ENCODE results near the gene ALG1L2. TPM values are rescaled to one million over a fixed set of nuclear protein-coding genes. Genes with fewer than 3 reads are reported as not detected.
"Not testable (repeated sequence)": the region's sequence is repeated elsewhere in the genome, so short reads cannot be mapped to it uniquely, and the experiment has no call there.

The ALG1L2 gene, protein sequence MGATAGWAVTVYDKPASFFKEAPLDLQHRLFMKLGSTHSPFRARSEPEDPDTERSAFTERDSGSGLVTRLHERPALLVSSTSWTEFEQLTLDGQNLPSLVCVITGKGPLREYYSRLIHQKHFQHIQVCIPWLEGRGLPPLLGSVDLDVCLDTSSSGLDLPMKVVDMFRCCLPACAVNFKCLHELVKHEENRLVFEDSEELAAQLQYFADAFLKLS
- total RNA-seq, result 1 to 10 TPM in 1 of 2 donors, under 1 TPM in 1; 0.90 to 1.1 TPM
- long read RNA-seq, donor 1, partial matches to known transcripts, result 0 of 4 reads
- long read RNA-seq, donor 1, other reads (novel, unspliced or antisense), result 4 of 4 reads
- long read RNA-seq, donor 2, partial matches to known transcripts, result 0 of 6 reads
- long read RNA-seq, donor 2, other reads (novel, unspliced or antisense), result 6 of 6 reads

DNA sequence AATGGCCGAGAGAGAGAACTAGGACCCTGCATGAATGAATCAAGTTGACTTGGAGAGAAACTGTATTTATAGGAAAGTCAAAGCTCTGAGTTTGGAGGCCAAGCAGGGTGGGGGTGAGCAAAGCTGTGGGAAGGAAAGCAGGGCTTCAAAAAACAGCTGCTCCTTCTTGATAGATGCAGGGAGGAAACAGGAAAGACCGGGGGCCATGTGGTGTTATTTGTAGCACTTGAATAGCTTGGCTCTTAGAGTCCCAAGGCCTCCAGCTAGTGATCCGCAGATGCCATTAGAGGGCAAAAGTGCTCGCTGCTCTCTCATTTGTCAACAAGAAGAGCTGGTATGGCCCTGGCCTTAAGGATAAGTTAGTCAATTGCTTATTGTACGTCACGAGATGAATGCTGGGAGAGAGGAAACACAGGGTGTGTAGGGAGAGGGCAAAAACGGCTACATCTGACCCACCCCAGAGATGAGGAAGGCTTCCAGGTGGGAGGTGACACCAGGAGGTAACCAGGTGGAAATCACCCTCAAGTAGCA lies at the start of gene ALG1L2:
TSS of gene ALG1L2 (plus strand) at position 481 of the 531 bp plus-strand sequence. CDS start 186 bp downstream, outside the sequence.
- intact Hi-C loops (cut with DNase I), result no loop called here
- no peak for DNase-seq (ENCODE audit: low spot score)

DNA sequence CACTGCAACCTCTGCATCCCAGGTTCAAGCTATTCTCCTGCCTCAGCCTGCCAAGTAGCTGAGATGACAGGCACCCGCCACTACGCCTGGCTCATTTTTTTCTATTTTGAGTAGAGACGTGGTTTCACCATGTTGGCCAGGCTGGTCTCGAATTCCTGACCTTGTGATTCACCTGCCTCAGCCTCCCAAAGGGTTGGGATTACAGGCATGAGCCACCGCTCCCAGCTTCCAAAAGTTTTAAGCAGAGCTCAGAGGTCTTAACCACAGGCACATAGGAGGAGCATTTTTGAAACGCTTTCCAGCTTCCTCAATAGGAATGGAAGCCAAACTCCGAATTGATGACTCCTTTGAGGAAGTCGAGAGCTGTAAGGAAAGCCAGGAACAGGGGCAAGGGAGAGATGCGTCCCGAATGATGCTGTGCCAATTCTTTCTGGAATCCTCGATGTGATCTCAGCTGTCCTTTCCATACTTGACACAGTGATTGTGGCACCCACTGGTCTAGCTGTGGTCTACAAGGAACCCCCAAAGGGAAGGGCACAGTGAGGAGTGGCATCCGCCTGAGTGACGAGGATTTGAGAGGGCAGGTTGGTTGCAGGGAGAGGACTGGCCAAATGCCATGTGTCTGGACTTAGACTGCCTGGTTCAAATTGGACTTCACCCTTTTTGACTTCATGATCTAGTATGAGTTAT lies 44.4 kb upstream of the ALG1L2 start:
- DNase-seq (ENCODE audit: low spot score); intact Hi-C loops (cut with DNase I): not testable (repeated sequence)

DNA sequence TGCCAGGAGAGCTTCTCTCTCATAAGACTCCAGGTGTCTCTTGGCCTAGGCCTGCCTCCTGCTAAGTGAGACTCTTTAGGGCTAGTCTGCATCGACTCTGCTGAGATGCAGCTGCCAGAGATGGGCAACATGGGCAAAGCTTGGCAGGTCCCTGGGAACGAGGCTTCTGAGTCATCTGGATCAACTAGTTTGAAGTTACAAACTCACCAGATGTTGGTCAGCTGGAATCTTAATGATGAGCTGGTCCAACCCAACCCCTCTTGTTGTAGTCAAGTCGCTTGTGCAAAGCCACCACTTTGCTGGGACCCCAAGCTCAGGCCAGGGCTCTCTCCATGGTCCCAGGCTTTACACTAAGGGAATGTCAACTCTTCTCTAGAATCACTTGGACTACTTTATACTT lies 38.9 kb upstream of the ALG1L2 start:
- DNase-seq (ENCODE audit: low spot score), result not testable (repeated sequence)
- intact Hi-C loops (cut with DNase I), result loop anchor here in 1 of 2 donors (5.0 kb wide), 1 partner anchor 45 kb away; no protein-coding TSS in a partner anchor

DNA sequence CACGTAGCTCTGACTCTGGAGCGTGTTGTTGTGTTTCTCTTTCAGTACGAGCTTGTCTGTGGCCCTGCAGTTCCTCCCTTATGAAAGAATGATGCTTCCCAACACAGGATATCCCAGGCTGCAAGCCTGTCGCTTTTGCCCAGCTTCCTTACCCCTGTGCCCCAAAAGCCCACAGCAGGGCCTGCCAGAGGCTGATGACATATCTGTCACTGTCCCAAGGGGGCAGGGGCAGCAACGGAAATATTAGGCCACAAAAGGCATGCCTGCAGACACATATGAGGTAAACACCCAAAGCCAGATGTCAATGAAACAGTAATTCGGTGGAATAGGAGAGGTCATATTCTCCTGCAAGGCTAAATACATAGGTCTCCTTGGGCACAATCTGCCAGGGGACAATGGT lies 38.0 kb upstream of the ALG1L2 start:
- not testable (repeated sequence) for DNase-seq (ENCODE audit: low spot score)
- intact Hi-C loops (cut with DNase I), result loop anchor here in 1 of 2 donors (5.0 kb wide), 1 partner anchor 44 kb away; no protein-coding TSS in a partner anchor

DNA sequence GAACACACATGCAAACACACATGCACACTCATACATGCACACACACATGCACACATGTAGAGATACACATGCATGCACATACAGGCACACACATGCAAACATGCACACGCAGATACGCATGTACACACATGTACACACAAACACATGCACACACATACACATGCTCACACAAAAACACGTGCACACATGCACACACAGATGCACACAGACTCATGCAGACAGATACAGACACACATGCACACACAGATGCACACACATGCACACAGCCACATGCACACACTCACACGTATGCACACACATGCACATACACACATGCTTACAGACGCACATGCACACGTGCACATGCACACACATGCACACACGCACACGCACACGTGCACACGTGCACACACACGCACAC lies 37.3 kb upstream of the ALG1L2 start:
- no peak for DNase-seq (ENCODE audit: low spot score)
- intact Hi-C loops (cut with DNase I), result loop anchor here in 1 of 2 donors (5.0 kb wide), 1 partner anchor 43 kb away; no protein-coding TSS in a partner anchor

DNA sequence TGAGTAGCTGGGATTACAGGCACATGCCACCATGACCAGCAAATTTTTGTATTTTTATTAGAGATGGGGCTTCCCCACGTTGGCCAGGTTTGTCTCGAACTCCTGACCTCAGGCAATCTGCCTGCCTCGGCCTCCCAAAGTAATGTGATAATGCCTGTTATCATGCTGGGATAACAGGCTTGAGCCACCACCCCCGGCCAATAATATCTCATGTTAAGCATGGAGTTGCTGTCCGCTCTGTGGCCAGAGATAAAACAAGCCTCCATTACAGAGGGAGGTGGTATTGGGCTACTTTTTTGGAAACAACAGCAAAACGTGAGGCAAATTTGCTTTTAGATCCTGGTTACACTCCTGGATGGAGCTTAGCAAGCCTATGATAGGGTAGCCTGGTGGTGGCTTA lies 32.9 kb upstream of the ALG1L2 start:
- intact Hi-C loops (cut with DNase I), result no loop called here
- DNase-seq (ENCODE audit: low spot score), result no peak

DNA sequence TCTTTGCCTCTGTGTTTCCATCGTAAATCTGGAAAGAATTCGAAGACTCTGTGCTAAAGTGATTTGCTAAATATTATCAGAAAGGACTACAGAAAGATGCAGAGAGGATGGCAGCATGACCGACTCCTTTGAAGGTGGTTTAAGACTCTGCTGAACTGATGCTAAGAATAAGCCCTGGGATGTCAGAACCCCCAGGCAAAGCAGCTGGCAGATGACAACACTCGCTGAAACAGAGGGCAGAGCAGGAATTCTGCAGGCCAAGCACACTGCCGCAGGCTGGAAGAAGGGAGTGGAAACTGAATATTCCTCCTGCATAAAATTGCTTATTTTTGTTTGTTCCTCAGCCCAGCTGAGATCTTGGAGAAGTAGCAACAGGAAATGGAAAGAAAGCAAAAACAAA lies 29.3 kb upstream of the ALG1L2 start:
- intact Hi-C loops (cut with DNase I); DNase-seq (ENCODE audit: low spot score): not testable (repeated sequence)

DNA sequence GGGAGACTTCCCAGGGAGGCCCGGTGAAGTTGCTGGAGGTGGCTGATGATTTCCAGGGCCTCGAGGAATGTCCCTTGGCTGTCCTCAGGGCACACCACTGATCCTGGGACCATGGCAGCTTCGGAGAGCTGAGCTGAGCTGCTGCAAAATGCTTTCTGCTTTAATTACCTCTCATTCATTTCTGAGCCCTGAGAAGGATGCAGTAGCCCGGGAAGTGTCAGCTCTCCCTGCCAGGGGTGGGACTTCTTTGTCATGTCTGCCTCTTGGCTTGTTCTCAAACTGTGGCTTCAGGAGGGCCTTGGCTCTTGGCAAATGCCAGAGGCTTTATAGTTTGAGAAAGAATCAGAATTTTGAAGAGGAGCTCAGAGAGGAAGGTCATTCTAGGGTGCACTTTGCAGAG lies 28.7 kb upstream of the ALG1L2 start:
- DNase-seq (ENCODE audit: low spot score); intact Hi-C loops (cut with DNase I): not testable (repeated sequence)

DNA sequence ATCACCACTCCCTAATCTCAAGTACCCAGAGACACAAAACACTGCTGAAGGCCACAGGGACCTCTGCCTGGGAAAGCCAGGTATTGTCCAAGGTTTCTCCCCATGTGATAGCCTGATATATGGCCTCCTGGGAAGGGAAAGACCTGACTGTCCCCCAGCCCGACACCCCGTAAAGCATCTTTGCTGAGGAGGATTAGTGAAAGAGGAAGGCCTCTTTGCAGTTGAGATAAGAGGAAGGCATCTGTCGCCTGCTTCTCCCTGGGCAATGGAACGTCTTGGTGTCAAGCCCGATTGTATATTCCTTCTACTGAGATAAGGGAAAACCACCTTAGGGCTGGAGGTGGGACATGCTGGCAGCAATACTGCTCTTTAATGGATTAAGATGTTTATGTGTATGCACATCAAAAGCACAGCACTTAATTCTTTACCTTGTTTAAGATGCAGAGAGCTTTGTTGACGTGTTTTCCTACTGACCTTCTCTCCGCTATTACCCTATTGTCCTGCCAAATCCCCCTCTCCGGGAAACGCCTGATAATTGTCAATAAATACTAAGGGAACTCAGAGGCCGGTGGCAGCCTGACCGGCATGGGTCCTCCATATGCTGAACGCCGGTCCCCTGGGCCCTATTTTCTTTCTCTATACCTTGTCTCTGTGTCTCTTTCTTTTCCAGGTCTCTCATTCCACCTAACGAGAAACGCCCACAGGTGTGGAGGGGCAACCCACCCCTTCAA lies 23.9 kb upstream of the ALG1L2 start:
- DNase-seq (ENCODE audit: low spot score); intact Hi-C loops (cut with DNase I): not testable (repeated sequence)

DNA sequence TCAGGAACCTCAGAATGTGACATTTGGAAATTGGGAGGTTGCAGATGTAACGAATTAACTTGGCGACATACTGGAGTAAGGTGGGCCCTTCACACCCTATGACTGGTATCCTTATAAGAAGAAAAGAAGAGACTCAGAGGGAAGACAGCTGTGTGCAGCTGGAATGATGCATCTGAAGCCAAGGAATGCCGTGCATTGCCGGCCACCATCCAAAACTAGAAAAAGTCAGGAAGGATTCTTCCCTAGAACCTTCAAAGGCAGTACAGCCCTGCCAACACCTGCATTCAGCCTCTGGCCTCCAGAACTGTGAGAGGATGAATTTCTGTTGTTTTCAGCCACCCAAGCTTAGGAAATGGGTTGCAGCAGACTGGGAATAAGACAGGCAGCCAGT lies 23.4 kb upstream of the ALG1L2 start:
- intact Hi-C loops (cut with DNase I); DNase-seq (ENCODE audit: low spot score): not testable (repeated sequence)

DNA sequence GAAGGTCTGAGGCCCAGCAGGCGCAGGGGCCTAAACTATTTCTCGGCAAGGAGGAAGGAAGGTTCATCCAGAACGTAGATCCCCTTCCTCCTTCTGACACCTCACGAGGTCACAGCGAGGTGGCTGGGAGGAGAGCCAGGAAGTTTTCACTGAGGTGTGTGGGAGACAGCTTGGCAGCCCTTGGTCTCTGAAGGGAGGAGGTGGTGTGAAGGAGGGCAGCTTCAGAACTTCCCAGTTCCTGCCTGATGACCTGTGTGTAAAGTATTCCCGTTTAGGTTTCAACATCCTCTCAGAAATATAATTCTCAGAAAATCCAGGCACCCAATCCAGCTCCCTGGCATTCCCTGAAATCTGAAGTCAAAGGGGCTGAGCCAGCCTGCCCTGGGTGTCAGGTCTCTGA lies 22.9 kb upstream of the ALG1L2 start:
- DNase-seq (ENCODE audit: low spot score); intact Hi-C loops (cut with DNase I): not testable (repeated sequence)

DNA sequence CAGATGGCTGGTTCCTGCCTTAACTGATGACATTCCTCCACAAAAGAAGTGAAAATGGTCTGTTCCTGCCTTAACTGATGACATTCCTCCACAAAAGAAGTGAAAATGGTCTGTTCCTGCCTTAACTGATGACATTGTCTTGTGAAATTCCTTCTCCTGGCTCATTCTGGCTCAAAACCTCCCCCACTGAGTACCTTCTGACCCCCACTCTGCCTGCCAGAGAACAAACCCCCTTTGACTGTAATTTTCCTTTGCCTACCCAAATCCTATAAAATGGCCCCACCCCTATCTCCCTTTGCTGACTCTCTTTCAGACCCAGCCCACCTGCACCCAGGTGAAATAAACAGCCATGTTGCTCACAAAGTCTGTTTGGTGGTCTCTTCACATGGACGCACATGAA lies 22.5 kb upstream of the ALG1L2 start:
- intact Hi-C loops (cut with DNase I); DNase-seq (ENCODE audit: low spot score): not testable (repeated sequence)

DNA sequence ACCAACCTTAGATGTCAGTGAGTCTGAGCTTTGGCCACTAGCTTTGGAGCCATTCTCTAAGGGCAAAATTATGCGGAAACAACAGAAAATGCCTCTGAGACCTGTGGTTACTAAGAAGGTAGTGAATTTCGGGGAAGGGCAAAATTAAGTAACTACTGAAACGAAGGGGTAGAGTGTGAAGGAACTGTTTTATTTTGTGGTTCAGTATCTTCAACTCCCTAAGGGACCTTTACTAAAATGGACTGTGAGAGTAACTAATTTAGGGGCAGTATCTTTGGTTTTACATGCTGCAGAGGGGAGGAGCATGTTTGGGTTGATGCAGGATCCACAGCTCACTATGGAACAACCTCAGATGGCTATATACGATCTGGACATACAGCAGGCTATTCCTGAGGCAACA lies 8.0 kb upstream of the ALG1L2 start:
- DNase-seq (ENCODE audit: low spot score), result no peak
- intact Hi-C loops (cut with DNase I), result no loop called here

DNA sequence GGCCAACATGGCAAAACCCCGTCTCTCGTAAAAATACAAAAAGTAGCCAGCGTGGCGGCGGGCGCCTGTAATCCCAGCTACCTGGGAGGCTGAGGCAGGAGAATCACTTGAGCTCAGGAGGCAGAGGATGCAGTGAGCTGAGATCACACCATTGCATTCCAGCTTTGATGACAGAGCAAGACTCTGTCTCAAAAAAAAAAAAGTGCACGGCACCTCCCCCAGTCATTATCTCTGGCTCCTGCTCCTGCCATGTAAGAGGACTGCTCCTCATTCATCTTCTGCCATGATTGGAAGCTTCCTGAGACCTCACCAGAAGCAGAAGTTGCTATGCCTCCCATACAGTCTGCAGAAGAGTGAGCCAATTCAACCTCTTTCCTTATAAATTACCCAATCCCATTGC lies 4.0 kb upstream of the ALG1L2 start:
- intact Hi-C loops (cut with DNase I), result no loop called here
- no peak for DNase-seq (ENCODE audit: low spot score)

DNA sequence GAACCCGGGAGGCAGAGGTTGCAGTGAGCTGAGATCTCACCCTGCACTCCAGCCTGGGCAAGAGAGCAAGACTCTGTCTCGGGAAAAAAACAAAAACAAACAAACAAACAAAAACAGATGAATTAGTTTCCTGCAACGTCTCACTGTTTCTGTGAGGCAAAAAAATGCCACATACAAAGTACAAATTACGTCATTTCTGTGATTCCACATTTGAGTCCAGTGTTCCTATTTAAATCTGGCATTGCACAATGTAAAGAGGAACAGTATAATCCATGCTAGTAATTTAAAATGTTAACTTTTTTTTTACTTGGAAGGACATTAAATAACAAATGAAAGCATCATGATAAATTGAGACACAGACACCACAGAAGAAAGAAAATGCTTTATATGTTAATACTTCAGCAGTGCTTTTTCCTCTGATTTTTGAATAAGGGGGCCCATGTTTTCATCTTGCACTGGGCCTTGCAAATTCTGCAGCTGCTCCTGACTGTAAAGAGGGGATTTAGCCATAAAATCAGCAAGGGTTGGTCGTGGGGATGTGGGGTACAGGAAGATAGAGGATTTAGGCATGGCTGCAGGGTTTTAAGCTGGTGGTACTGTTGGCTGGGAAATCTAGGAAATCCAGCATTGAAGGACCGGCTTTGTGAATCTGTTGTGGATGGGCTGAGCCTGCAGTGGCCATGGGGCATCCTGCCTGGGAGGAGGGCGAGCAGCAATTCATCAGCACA lies 1.9 kb downstream of the ALG1L2 start:
- intact Hi-C loops (cut with DNase I), result not testable (repeated sequence)

DNA sequence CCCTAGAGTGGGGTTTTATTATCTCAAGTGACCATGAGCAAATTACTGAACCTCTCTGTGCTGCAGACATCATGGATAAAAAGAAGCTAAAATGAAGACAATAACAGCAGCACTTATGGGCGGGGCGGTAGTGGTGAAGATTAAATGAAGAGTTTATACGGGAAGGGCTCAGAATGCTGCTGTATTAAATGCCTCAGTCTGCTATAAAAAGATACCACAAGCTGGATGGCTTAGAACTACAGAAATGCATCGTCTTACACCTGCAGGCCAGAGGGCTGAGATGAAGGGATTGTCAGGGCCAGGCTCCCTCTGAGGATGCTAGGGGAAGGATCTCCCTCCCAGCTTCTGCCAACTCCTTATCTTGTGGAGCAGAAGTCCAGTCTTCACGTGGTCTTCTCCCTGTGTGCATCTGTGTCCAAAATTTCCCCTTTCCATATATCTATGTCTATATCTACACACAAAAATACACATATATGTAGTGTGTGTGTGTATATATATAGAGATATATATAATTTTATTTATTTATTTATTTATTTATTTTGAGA lies 2.9 kb downstream of the ALG1L2 start:
- intact Hi-C loops (cut with DNase I), result no loop called here

More for the DNA sequence above, 1.9 kb downstream of the ALG1L2 start:
- peak; percentile 5 for DNase-seq (ENCODE audit: low spot score)

DNA sequence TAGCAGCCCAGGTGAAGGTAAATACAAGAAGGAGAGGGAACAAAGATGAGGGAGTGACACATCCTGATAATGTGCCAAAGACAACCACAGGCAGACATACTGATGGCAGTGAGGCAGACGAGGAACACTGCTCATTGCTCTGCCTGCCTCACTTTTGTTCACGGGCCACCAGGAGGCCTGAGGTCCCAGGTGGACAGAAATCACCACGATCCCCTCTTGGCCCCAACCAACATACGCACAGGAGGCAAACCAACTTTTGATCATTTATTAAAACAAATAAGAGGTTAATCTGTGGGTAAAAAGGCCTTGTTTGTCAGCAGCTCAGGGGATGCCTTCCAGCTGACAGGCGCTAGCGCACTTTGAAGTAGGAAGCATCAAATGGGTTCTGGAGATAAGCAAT lies 4.2 kb downstream of the ALG1L2 start:
- intact Hi-C loops (cut with DNase I), result loop anchor here in 1 of 2 donors (5.0 kb wide), 1 partner anchor 44 kb away; no protein-coding TSS in a partner anchor
- DNase-seq (ENCODE audit: low spot score), result no peak

More for the DNA sequence above, 2.9 kb downstream of the ALG1L2 start:
- no peak for DNase-seq (ENCODE audit: low spot score)

DNA sequence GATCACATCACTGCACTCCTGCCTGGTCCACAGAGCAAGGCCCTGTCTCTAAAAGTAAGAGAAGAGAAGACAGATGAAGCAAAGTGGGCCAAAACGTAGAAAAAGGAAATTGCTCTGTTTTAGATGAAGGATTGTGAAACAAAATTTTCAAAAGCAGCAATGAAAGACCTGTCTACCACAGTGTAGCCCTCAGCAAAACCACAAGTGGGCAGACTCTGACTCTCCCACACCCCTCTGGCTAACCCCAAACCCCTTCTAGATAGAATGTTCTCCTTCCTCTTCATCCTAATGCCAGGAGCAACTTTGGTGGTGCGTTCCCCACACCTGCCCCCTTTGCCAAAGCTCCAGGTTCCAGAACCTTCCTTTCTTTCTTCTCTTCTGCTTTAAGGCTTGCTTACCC lies 5.0 kb downstream of the ALG1L2 start:
- intact Hi-C loops (cut with DNase I), result loop anchor here in 1 of 2 donors (5.0 kb wide), 1 partner anchor 44 kb away; no protein-coding TSS in a partner anchor
- not testable (repeated sequence) for DNase-seq (ENCODE audit: low spot score)
